Measurements from ENCODE around the gene CYGB.

GRCh38 chr17:76478097-76478496 is 59.4 kb downstream of the CYGB start:
- TF ChIP-seq EZH2 (IDR thresholded peaks at IDR 0.05) = no peak
- TF ChIP-seq FOXP2 (optimal IDR thresholded peaks at IDR 0.05; ENCODE audit: control extremely low read depth, extremely low read length, insufficient read depth) = no peak
- TF ChIP-seq POLR2AphosphoS5 (IDR thresholded peaks at IDR 0.05; ENCODE audit: borderline replicate concordance, low read depth, low read length) = no peak
